H1 (cell line): ENCODE data around the gene TSEN54. TPM values are rescaled to one million over a fixed set of nuclear protein-coding genes. Genes with fewer than 3 reads are reported as not detected.

Experiments used
- EGR1 ChIP-seq: IDR thresholded peaks from 2 replicates; pipeline ENCODE4 v1.6.1; 2011; ENCODE audit warnings: low read depth, low read length, borderline replicate concordance
- HDAC2 ChIP-seq, 2 experiments: fragments of 300-600 bp in 1 of 2; sonication (generic) in 1 of 2; IDR thresholded peaks; 2 replicates each; pipeline ENCODE4 v1.6.1; 2011 to 2012; ENCODE audit warnings: low read depth in 2 of 2, low read length in 2 of 2, mild to moderate bottlenecking in 2 of 2, moderate library complexity in 2 of 2, borderline replicate concordance in 1 of 2, inconsistent platforms in 1 of 2
- HDAC6 ChIP-seq: IDR thresholded peaks from one replicate; pipeline ENCODE4 v1.7.1; 2012; ENCODE audit warnings: low read depth, mild to moderate bottlenecking, inconsistent platforms, low read length, moderate library complexity
- KDM4A ChIP-seq: IDR thresholded peaks from one replicate; pipeline ENCODE4 v1.7.1; 2012; ENCODE audit warnings: low read depth, mild to moderate bottlenecking, moderate library complexity, low read length, inconsistent platforms; ENCODE audit not compliant: severe bottlenecking
- RAD21 ChIP-seq, 2 experiments: IDR thresholded peaks in 1 of 2; conservative IDR thresholded peaks in 1 of 2; 2 replicates each; pipeline ENCODE4 v1.6.1; 2011; ENCODE audit warnings: low read depth in 2 of 2, low read length in 2 of 2, improper control_type of control experiment in 1 of 2, inconsistent platforms in 1 of 2, mild to moderate bottlenecking in 1 of 2, moderate library complexity in 1 of 2
- SAP30 ChIP-seq: fragments of 300-600 bp; sonication (generic); IDR thresholded peaks from 2 replicates; pipeline ENCODE4 v1.7.1; 2012; ENCODE audit warnings: low read length, moderate library complexity, mild to moderate bottlenecking, inconsistent platforms; ENCODE audit not compliant: insufficient read depth, insufficient replicate concordance
- SIRT6 ChIP-seq: IDR thresholded peaks from one replicate; pipeline ENCODE4 v1.7.1; 2012; ENCODE audit warnings: low read length, inconsistent platforms
- SP1 ChIP-seq: IDR thresholded peaks from 2 replicates; pipeline ENCODE4 v1.6.1; 2011; ENCODE audit warnings: low read depth, low read length
- SUZ12 ChIP-seq: fragments of 200-600 bp; sonication (generic); IDR thresholded peaks from 2 replicates; pipeline ENCODE4 v1.6.1; 2012; ENCODE audit warnings: mild to moderate bottlenecking, inconsistent platforms, low read length, moderate library complexity, mixed read lengths
- TAF1 ChIP-seq: IDR thresholded peaks from 2 replicates; pipeline ENCODE4 v1.6.1; 2011; ENCODE audit warnings: mild to moderate bottlenecking, low read depth, low read length
- USF2 ChIP-seq: IDR thresholded peaks from 2 replicates; pipeline ENCODE4 v1.6.1; 2011; ENCODE audit warnings: low read length, improper control_type of control experiment
- polyA plus RNA-seq, 7 experiments: library from polyadenylated mRNA; depleted of rRNA in 3 of 7; stranded (reverse) in 5 of 7; unstranded in 2 of 7; fragments of >200 nt in 5 of 7; fragments of 200-250 nt in 2 of 7; gene quantifications; 1 replicate in 5 of 7; 2 replicates in 1 of 7; 4 replicates in 1 of 7; pipeline versions ENCODE4 v1.2.1 to v1.2.3, GENCODE V29; 2011 to 2013; ENCODE audit warnings: missing spikeins in 2 of 7, mixed read lengths in 2 of 7
- total RNA-seq: library from RNA; stranded (reverse); fragmentation: NEBNext Ultra II Directional; extraction: Animal tissue kit (Norgen Biotek cat#: 25700); gene quantifications from 2 replicates; pipeline ENCODE4 v1.2.1, GENCODE V29; 2021

The TSEN54 gene
- total and polyA plus RNA-seq, 2 of the 8 experiments (the other 6 are each of a cell fraction or from before 2014, with no cell fraction given) = 43.6 to 60.3 TPM

GRCh38 chr17:75488693-75489510 is 27.4 kb upstream of the TSEN54 start (continued):
- TF ChIP-seq SAP30 = no peak
- no peak for TF ChIP-seq TAF1
- no peak for TF ChIP-seq RAD21 (IDR thresholded peaks at IDR 0.05 in 1 of 2, conservative IDR thresholded peaks at IDR 0.05 in 1 of 2; ENCODE audit: low read depth in 2 of 2, low read length in 2 of 2)
- TF ChIP-seq EGR1 = no peak
- no peak for TF ChIP-seq HDAC6
- no peak for TF ChIP-seq KDM4A
- no peak for TF ChIP-seq USF2
- TF ChIP-seq HDAC2 (IDR thresholded peaks at IDR 0.05; ENCODE audit: borderline replicate concordance in 1 of 2, low read depth in 2 of 2, low read length in 2 of 2) = no peak
- TF ChIP-seq SUZ12 = no peak
- no peak for TF ChIP-seq SIRT6
- no peak for TF ChIP-seq SP1
